HG02571 (cell line): Measurements from ENCODE around the gene LRRC26.

Experiments
- ATAC-seq: cut with Tn5 transposase; IDR thresholded peaks from one replicate; pipeline ENCODE4 v1.9.1; 2021; ENCODE audit warnings: mild to moderate bottlenecking, moderate library complexity; ENCODE audit not compliant: unreplicated experiment

Gene LRRC26

GRCh38 chr9:137199411-137200121, 29.7 kb upstream of the LRRC26 start:
- no peak for ATAC-seq

DNA sequence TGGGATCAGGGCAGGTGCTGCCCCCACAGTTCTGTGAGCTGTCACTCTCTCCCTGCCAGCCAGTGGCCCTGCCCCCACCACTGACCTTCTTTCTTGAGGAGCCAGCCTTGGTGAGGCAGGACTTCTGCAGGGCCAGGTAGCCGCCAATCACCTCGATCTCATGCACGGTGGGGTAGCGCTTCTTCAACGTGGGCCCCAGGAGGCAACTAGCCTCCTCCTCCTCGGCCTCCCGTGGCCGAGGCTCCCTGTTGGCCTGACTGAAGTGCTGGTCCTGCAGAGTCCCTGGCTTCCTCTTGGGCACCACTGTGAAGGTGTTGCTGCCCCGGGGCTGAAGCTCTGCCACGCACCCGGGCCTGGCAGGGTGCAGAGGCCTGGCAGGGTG, 29.0 kb upstream of the LRRC26 start:
- ATAC-seq, result no peak

- ATAC-seq, result no peak
Observed at GRCh38 chr9:137198051-137198901, 28.4 kb upstream of the LRRC26 start.

DNA sequence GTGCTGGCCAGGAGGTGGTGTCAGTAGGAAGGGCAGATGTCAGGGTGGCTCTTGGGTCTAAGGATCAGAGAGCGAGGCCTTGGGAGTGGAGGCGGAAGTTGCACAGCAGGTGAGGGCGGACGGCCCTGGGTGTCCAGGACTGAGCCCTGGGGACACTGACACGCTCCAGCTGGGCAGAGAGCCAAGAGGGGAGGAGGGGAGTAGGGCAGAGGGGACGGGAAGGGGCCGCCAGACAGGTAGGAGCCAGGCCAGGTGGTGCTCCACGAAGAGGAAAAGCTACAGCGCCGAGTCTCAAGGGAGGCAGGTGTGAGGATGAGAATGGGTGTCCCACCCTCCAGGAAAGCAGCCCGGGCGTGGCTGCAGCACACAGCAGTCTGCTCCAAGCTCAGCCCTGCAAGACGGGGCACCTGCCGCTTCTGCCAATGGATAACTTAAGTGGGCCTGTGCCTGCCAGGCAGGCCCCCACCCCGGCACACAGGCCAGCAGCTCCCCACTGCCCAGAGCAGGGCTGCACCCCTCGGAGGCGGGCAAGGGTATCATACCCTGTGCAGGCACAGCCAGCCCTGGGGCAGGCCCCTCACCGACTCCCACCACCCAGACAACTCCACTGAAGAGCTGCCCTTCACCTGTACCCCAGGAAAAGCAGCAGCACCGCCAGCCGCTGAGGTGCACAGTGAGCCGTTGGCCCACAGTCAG, 25.8 kb upstream of the LRRC26 start:
- no peak for ATAC-seq

GRCh38 chr9:137194909-137195308, 25.1 kb upstream of the LRRC26 start:
- ATAC-seq, result no peak

GRCh38 chr9:137194388-137194787, 24.5 kb upstream of the LRRC26 start:
- no peak for ATAC-seq

GRCh38 chr9:137193771-137194170, 23.9 kb upstream of the LRRC26 start:
- ATAC-seq, result no peak

DNA sequence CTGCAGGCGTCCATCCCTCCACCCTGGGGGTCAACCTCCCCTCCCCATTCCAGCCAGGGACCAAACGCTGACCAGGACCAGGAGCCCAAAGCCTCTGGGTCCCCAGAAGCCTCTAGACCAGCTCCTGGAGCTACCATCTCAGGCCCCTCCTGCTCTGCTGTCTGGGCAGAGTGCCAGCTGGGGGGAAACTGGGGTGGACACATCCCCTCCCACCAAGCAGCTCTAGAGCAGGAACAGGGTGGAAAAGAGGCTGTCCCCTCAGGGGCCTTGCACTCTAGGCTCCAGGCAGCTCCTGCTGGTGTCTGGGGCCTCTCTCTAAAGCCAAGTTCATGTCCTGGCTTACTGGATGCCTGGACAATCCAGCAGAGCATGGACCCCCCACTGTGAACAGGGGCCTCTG, 23.0 kb upstream of the LRRC26 start:
- ATAC-seq, result no peak

- no peak for ATAC-seq
Observed at GRCh38 chr9:137192448-137192780, 22.6 kb upstream of the LRRC26 start.

DNA sequence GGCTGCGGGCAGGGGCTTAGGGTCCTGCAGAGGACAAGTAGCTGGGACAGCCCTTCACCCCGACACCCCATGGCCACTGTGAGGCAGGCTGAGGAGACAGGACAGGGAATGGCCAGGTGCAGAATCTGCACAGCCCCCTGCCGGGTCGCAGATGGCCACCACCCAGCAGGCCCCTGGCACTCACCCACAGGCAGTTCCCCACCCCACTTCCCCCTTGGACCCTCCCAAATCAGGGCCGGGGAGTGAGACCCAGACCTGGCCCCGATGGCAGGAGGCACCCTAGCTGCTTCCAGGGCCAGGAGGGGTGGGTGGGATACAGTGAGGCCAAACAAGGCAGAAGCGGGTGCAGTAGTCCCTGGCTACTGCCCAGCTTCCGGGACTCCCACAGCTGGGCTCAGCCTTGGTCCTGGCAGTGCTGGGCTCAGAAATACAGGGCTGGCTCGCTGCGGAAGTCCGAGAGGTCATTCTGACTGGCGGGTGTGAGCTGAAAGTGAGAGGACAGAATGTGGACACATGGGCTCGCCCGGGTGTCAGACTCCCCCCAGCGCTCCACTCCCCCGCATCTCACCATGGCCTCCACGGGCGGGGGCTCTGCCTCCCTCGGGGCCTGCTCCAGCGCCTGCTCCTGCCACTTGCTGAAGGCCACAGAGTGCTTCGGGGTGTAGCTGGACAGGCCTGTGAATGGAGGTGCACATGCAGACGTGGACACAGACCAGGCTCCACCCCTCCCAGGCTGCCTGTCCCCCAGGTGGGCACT, 22.0 kb upstream of the LRRC26 start:
- ATAC-seq, result no peak

- no peak for ATAC-seq
Observed at GRCh38 chr9:137191245-137191644, 21.4 kb upstream of the LRRC26 start.

- ATAC-seq, result no peak
Observed at GRCh38 chr9:137190315-137190856, 20.5 kb upstream of the LRRC26 start.

GRCh38 chr9:137189297-137190295, 19.7 kb upstream of the LRRC26 start:
- ATAC-seq, result peak; percentile 13

DNA sequence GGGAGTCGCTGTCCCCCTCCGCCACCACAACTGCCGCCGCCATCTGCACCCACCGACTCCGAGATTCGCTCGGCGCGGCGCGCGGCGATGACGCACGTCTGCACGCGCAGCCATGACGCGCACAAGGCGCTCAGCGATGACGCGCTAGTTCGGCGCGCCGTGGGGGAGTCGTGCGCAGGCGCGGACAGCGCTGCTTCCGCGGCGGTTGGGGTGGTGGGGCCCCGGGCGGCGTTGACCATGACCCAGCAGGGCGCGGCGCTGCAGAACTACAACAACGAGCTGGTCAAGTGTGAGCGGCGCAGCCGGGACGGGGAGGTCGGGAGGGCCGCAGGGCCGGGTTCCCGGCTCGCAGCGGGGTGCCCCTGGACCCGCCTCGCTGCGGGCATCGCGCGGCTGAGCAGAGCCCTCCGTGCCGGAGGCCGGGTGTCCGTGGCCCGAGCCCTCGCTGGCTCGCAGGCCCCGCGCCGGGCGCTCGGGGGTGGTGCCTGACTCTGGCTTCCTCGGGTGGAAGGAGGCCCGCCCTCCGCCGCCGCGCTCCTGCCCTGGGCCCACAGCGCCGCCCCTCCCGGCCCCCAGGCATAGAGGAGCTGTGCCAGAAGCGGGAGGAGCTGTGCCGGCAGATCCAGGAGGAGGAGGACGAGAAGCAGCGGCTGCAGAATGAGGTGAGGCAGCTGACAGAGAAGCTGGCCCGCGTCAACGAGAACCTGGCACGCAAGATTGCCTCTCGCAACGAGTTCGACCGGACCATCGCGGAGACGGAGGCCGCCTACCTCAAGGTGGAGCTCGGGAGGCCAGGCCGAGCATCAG, 18.8 kb upstream of the LRRC26 start, which contains the start of the genes ANAPC2 and SSNA1:
TSS of gene ANAPC2 (minus strand) at position 71 of the 807 bp plus-strand sequence. CDS start at position 43, 28 bp downstream.
TSS of gene SSNA1 (plus strand) at position 187 of the 807 bp plus-strand sequence. CDS start at position 238, 51 bp downstream.
- ATAC-seq, result peak; percentile 69

GRCh38 chr9:137188086-137188489, 18.2 kb upstream of the LRRC26 start:
- ATAC-seq, result no peak

DNA sequence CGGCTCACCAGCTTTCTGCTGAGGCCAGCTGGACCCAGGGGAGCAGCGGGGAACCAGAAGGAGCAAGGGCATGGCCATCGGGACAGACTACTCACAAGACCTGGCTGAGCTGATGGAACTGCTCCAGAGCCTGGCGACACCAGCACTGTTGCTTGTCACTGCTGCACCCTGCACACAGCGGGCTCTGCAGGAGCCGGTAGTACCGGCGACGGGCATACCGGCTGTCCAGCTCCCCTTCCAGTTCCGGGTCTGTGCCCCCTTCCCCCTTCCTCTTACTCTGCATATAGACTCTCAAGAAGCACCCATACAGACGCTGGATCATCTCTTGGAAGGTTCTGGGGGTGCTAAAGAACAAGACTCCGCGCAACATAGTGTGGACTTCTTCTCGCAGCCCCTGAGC, 17.5 kb upstream of the LRRC26 start:
- no peak for ATAC-seq

DNA sequence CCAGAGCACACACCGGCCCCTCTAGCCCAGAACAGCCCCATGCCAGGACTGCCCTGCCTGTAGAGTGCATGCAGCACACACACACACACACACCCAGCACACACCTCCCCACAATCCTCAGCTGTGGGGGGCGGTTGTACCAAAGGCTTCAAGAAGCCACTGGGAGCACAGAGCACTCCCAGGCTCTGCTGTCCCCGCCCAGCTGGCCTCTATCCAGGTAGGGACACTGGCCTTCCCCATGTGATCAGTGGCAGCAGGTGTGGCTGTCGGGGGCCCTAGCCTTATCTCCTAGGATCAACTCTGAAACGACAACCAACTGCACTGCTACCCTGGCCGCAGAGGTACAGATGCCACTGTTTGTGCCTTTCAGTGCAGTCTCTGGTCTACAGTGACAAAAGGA, 16.5 kb upstream of the LRRC26 start:
- no peak for ATAC-seq

- ATAC-seq, result no peak
Observed at GRCh38 chr9:137185921-137186320, 16.1 kb upstream of the LRRC26 start.
